Left forelimb (tissue), 1 donor: ENCODE measurements around the gene OCA2.

ENCODE experiments used
- DNase-seq: peaks from one replicate; pipeline ENCODE4 v3.0.0-alpha.2; 2018; ENCODE audit warnings: low spot score

Gene OCA2

DNA sequence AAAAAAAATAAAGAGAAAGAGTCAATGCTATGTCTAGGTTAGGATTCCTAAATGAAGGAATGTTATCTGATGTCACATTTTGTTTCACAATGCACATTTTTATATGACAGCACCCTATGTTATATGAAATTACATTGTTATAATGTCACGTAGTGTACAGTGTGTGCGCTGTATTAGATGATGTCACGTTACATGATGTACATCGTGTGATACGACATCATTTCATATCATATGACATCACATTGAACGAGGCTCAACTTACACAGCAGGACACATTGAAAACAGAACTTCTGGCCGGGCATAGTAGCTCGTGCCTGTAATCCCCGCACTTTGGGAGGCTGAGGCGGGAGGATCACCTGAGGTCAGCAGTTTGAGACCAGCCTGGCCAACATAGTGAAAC lies 150.0 kb downstream of the OCA2 start:
- DNase-seq, result no peak

DNA sequence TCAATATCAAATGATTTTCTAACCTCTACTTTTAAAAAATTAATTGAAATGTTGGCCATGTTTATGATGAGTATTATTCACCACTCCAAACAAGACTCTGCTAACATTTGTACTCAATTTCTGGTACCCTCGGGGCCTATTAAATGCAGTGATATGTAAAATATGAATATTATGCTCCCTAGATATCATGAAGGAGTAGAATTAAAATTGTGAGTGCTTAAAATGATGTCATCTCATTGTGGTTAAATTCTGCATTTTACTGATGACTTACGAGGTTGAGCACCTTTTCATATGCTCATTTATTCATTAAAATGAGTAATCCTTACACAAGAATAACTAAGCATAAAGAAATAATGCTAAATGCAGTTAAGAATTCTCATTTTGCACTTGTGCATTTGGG lies 159.9 kb downstream of the OCA2 start:
- DNase-seq, result no peak

- no peak for DNase-seq
Observed at GRCh38 chr15:27937851-27938250, 161.3 kb downstream of the OCA2 start.

- DNase-seq, result no peak
Observed at GRCh38 chr15:27936164-27936563, 163.0 kb downstream of the OCA2 start.

- DNase-seq, result no peak
Observed at GRCh38 chr15:27935328-27935727, 163.8 kb downstream of the OCA2 start.

DNA sequence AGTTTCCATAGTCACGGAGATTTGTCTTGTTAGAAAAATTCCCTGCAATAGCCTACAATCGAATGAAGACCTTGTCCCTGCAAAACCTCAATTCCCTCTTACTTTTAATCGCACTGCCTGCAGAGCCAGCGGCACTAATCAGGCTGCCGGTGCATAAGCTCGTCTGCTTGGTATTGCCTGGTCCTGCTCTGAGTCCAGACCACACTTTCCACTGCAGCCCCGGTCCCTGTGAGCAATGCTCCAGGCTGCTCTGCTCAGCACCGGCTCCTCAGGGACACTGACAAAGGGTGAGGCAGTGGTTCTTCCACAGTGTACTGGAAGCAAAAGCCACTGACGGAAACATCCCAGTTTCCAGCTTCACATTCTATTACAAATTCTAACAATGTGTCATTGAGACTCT lies 164.3 kb downstream of the OCA2 start:
- no peak for DNase-seq

- no peak for DNase-seq
Observed at GRCh38 chr15:27933562-27933961, 165.6 kb downstream of the OCA2 start.

GRCh38 chr15:27932600-27932999 lies 166.5 kb downstream of the OCA2 start:
- DNase-seq, result no peak

GRCh38 chr15:27928386-27928785 lies 170.7 kb downstream of the OCA2 start:
- no peak for DNase-seq

DNA sequence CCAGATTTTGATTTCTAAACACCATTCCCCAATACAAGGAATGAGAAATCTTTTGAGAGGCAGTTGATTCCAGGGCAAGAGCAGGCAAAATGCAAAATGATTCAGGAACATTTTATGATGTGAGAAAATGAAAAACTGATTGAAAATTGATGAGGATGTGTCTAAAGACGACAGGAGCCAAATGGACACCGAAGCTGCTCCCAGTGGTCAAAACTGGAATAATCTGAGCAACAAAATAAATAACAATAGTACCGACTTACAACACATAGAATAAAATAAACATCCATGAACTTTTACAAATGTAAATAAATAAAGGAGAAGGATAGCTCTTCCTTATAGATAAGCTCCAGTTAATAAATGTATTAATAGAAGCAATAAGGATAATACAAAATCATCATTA lies 186.8 kb downstream of the OCA2 start:
- no peak for DNase-seq

DNA sequence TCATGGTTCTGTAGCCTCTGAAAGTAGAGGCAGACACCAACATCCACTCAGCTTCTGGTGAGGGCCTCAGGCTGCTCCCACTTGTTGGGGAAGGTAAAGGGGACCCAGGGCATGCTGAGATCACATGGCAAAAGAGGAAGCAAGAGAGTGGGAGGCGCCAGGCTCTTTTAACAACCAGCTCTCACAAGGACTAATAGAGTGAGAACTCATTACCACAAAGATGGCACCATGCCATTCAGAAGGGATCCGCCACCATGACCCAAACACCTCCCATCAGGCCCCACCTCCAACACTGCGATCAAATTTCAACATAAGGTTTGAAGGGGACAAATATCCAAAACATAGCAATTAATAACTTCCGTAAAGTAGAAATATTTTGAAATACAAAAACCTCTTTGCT lies 192.3 kb downstream of the OCA2 start:
- DNase-seq, result no peak

DNA sequence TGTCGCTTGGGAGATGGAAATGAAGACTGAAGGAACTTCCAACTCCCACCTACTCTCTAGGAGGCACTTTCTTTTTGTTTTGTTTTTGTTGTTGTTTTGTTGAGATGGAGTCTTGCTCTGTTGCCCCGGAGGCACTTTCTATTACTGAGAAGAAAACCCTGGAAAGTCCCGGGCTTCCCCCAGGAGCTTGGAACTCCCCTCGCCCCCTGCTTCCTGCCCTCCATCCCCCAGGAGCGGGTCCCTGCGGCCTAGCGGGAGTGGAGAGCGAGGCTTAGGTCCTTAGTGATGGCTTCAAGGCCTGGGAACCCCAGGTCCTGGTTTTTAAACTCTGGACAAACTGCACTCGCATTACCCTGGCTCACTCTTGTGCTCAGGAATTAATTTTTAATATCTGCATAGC lies 195.7 kb downstream of the OCA2 start:
- DNase-seq, result no peak

GRCh38 chr15:27902680-27903385 lies 196.3 kb downstream of the OCA2 start:
- no peak for DNase-seq

GRCh38 chr15:27899583-27900285 lies 199.4 kb downstream of the OCA2 start:
- DNase-seq, result no peak

- no peak for DNase-seq
Observed at GRCh38 chr15:27897481-27897880, 201.6 kb downstream of the OCA2 start.

- no peak for DNase-seq
Observed at GRCh38 chr15:27894645-27895044, 204.5 kb downstream of the OCA2 start.

DNA sequence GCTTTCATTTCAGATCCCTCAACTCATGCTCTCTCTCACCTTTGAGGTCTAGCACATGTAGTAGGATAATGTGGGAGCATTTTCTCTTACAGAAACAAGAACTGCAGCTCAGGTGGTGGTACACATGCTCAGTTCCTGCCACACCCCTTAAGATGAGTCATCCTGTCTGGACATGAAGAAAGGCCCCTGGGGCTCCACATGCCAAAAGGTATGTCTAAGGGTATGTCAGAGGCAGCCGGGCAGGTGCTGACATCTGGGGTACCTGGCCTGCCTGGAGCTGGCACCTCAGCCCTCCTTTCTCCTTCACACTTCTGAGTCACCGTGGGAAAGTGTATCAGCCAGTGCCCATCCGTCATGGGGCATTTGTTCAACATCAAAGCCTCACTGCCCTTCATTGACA lies 209.9 kb downstream of the OCA2 start:
- no peak for DNase-seq

DNA sequence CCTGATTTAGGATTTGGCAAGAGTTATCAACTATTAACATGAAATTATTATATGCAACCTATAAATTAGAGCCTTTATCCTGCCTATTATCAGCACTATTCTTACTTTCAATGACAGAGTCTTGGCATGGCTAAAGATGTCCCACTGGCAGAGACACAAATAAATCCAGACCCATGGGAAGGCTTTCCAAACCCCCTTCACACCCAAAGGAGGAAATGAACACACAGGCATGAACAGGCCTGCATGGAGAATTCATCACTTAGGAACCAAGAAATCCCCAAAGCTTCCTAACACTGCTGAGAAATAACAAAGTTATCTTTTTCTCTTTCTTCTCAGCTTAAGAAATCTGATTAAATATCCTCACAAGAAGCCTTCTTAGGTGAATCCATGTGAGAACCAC lies 213.9 kb downstream of the OCA2 start:
- no peak for DNase-seq

- no peak for DNase-seq
Observed at GRCh38 chr15:27884726-27885125, 214.4 kb downstream of the OCA2 start.

GRCh38 chr15:27878841-27879240 lies 220.3 kb downstream of the OCA2 start:
- DNase-seq, result no peak

DNA sequence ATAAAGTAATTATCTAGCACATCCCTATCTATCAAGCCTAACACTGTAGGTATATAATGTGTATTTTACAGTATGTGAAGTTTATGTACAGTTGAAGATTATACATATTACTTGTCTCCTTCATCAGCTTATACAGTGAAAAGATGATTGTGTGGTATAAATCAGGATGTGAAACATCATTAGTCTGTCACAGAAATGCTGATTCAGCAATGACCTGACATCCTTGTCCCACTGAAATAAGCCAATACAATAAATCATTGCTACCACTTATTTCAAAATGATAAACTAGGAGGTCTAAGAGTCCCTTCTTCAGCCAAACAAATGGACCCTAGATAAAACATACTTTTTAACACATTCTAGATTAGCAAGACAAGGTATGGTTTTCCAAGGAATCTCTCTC lies 225.3 kb downstream of the OCA2 start:
- DNase-seq, result no peak

DNA sequence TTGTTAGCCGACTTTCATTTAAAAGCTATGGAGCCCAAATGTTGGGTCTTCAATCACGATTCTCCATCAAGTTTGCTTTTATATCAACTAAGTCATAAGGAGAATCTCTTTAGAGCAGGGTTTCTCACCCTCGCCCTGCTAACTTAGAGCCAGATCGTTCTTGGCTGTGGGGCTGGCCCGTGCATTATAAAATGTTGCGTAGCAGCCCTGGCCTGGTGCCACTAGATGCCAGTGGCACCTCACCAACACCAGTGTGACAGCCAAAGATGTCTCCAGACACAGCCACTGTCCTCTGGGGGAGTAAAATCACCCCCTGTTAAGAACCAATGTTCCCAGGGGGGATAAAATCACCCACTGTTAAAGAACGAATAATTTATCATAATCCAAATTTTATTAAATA lies 226.1 kb downstream of the OCA2 start:
- DNase-seq, result no peak

DNA sequence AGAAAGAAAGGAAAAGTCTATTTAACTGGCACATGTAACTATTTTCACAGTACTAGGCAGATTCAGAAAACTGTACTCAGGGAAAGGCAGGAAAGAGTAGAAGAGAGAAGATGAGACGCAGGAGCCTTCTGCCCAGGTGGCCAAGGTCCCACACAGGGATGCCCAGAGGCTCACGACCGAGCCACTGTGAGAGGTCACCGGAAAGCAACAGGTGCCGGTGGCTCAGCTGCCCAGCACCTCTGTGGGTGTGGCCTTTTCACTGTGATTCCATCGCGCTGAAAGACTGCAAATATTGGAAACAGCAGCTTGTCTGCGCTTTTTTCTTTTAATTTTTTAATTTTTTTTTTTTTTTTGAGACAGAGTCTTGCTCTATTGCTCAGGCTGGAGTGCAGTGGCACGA lies 226.8 kb downstream of the OCA2 start:
- DNase-seq, result no peak

DNA sequence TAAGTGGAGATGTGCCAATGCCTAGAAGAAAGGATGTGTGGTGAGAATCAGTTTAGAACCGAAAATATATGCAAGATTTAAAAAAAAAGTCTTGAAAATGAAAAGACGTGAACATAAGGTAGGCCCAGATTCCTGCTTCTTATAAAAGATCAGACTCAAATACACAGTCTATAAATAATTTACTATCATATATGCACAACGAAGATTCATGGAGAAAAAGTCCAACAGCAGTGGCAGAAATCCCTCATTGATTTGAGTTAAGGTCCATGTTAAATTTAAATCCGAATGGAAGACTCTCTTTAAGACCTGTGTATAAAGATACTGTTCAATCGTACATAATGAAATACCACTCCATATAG lies 227.2 kb downstream of the OCA2 start:
- DNase-seq, result no peak
